ENCODE data around the gene SRA1. TPM values are rescaled to one million over a fixed set of nuclear protein-coding genes. Genes with fewer than 3 reads are reported as not detected.

Gene SRA1
- total and polyA plus RNA-seq, 2 of the 13 experiments (the other 11 are each of a cell fraction or from before 2014, with no cell fraction given), result 14.2 to 32.8 TPM

DNA sequence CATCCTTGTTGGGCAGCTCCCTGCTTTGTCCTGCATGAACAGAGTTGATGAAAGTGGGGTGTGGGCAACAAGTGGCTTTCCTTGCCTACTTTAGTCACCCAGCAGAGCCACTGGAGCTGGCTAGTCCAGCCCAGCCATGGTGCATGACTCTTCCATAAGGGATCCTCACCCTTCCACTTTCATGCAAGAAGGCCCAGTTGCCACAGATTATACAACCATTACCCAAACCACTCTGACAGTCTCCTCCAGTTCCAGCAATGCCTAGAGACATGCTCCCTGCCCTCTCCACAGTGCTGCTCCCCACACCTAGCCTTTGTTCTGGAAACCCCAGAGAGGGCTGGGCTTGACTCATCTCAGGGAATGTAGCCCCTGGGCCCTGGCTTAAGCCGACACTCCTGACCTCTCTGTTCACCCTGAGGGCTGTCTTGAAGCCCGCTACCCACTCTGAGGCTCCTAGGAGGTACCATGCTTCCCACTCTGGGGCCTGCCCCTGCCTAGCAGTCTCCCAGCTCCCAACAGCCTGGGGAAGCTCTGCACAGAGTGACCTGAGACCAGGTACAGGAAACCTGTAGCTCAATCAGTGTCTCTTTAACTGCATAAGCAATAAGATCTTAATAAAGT, 11.3 kb upstream of the SRA1 start:
- H3K27ac ChIP-seq (ENCODE audit: extremely low read length, insufficient read depth, low read length), result no peak overlapping the region
- ChIA-PET CTCF (ENCODE audit: low intra/inter-chr PET ratio, low total read pairs) (no interaction called here), POLR2A (no interaction called here)
- FAIRE-seq (no peak), DNase-seq (ENCODE audit: low spot score) (no peak), ATAC-seq (no peak)
- H3K4me1 ChIP-seq (ENCODE audit: insufficient read depth, low read length), result peaks cover 32% of the 10 kb centered on the region
- TF ChIP-seq FOXJ3 (CRISPR knock-in tag; IDR thresholded peaks at IDR 0.05; ENCODE audit: borderline replicate concordance) (no peak), ZFP36L2 (CRISPR knock-in tag; IDR thresholded peaks at IDR 0.05) (no peak), ZSCAN21 (CRISPR knock-in tag; IDR thresholded peaks at IDR 0.05; ENCODE audit: borderline replicate concordance) (no peak), DNMT1 (CRISPR knock-in tag; IDR thresholded peaks at IDR 0.05) (no peak), ZNF382 (CRISPR knock-in tag; IDR thresholded peaks at IDR 0.05; ENCODE audit: borderline replicate concordance) (no peak), MBNL3 (CRISPR knock-in tag; conservative IDR thresholded peaks at IDR 0.05) (no peak), ZNF337 (CRISPR knock-in tag; IDR thresholded peaks at IDR 0.05; ENCODE audit: borderline replicate concordance, low read depth) (no peak), ZNF75D (CRISPR knock-in tag; IDR thresholded peaks at IDR 0.05; ENCODE audit: borderline replicate concordance) (no peak), NCOA1 (CRISPR knock-in tag; IDR thresholded peaks at IDR 0.05) (no peak), ZNF431 (CRISPR knock-in tag; IDR thresholded peaks at IDR 0.05; ENCODE audit: borderline replicate concordance, low read depth) (no peak)
- TF ChIP-seq, protein P1, sequence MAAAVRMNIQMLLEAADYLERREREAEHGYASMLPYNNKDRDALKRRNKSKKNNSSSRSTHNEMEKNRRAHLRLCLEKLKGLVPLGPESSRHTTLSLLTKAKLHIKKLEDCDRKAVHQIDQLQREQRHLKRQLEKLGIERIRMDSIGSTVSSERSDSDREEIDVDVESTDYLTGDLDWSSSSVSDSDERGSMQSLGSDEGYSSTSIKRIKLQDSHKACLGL (CRISPR knock-in tag; IDR thresholded peaks at IDR 0.05), result no peak
- TF ChIP-seq, protein P2, sequence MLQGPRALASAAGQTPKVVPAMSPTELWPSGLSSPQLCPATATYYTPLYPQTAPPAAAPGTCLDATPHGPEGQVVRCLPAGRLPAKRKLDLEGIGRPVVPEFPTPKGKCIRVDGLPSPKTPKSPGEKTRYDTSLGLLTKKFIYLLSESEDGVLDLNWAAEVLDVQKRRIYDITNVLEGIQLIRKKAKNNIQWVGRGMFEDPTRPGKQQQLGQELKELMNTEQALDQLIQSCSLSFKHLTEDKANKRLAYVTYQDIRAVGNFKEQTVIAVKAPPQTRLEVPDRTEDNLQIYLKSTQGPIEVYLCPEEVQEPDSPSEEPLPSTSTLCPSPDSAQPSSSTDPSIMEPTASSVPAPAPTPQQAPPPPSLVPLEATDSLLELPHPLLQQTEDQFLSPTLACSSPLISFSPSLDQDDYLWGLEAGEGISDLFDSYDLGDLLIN (CRISPR knock-in tag; IDR thresholded peaks at IDR 0.05; ENCODE audit: borderline replicate concordance), result no peak
- TF ChIP-seq, protein P3, sequence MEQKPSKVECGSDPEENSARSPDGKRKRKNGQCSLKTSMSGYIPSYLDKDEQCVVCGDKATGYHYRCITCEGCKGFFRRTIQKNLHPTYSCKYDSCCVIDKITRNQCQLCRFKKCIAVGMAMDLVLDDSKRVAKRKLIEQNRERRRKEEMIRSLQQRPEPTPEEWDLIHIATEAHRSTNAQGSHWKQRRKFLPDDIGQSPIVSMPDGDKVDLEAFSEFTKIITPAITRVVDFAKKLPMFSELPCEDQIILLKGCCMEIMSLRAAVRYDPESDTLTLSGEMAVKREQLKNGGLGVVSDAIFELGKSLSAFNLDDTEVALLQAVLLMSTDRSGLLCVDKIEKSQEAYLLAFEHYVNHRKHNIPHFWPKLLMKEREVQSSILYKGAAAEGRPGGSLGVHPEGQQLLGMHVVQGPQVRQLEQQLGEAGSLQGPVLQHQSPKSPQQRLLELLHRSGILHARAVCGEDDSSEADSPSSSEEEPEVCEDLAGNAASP (CRISPR knock-in tag; IDR thresholded peaks at IDR 0.05; ENCODE audit: borderline replicate concordance), result no peak
- 68% methylated on average over 2 of the region's 2 CpGs for WGBS (ENCODE audit: low lambda C conversion rate)
- no peak overlapping the region for H3K4me2 ChIP-seq (ENCODE audit: low read depth, low read length)
- H4K20me1 ChIP-seq (ENCODE audit: insufficient read depth, low read length), result no peaks in the 10 kb centered on the region
- no TSS peak for BruUV-seq (replicated peaks)
- H3K36me3 ChIP-seq (replicated peaks in 1 of 2; ENCODE audit: control insufficient read depth in 1 of 2, insufficient read depth in 2 of 2, low read length in 2 of 2), result no peaks in the 10 kb centered on the region
- H3K4me3 ChIP-seq (replicated peaks in 1 of 3; ENCODE audit: insufficient read depth in 1 of 3, low read depth in 2 of 3, low read length in 3 of 3), result no peak overlapping the region
- H3K9me3 ChIP-seq (ENCODE audit: low read length), result no peaks in the 10 kb centered on the region
- no peak overlapping the region for H3K9ac ChIP-seq (ENCODE audit: insufficient read depth, low read depth, low read length)
- in situ Hi-C loops (cut with HindIII; ENCODE audit: extremely low pct_ligation_motif_present, low pct_unique_long_range_greater_than_20kb), result loop anchor here (10.0 kb wide), 1 partner anchor 156 kb away; no protein-coding TSS in a partner anchor
- no peaks in the 10 kb centered on the region for H3K79me2 ChIP-seq (ENCODE audit: insufficient read depth, low read length)
- intact Hi-C loops (cut with micrococcal nuclease; ENCODE audit: unreplicated experiment), result no loop called here
- peaks cover 0 to 4% of the 10 kb centered on the region in 2 experiments; a peak in 1 of 5 replicates for H3K27me3 ChIP-seq (ENCODE audit: control insufficient read depth in 1 of 2, insufficient read depth in 2 of 2, low read length in 2 of 2)
- H2AFZ ChIP-seq (ENCODE audit: low read length), result no peak overlapping the region

Measured in HepG2 (cell line).